ENCODE measurements around the gene IRS1.
A peak's percentile ranks its signal among the peaks of the same experiment; 100 is the strongest.

Gene IRS1

DNA sequence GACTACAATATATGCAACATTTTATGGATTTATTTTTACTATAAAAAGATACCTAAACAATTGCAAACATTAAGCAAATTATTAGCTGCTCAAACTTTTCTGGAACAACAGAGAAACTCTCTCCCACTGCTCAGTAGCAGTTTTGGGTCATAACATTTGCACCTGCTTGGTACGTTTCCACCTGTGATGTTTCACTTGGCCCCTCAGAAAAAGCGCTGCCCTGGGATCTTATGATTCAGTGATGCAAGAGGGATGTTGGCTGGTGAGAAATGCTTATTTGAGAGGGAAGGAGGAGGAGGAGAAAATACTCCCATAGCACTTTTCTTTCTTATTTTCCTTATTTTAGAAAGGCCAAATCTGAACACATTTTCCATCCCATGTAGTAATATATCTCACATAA is 9.2 kb downstream of the IRS1 start:
- ATAC-seq (replicated peaks) (no peak), DNase-seq (no peak)
- Mint-ChIP-seq H3K27ac (peak overlapping the region; percentile 100), H3K4me3 (peak overlapping the region; percentile 93 to 97), H3K9me3 (no peaks in the 10 kb centered on the region), H3K4me1 (peaks cover 18 to 36% of the 10 kb centered on the region in 2 donors), H3K27me3 (no peaks in the 10 kb centered on the region), H3K36me3 (peaks cover 0 to 6% of the 10 kb centered on the region in 2 donors)

DNA sequence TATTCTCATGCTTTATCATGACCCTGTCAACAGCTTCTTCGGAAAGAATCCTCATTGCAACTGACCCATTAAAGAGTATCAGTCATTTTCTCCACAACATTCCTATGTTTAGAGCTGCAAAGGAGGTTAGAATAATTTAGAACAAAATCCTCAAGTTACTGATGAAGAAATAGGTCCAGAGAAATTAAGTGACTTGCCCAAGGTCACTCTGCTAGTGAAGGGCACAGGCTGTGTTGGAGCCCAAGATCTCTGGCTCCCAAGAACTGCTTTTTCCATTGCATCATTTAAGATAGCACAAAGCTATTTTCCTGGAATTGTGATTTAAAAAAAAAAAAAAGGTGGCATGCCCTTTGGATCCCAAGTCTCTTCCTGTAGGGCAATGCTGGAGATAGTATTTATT is 9.6 kb downstream of the IRS1 start:
- Mint-ChIP-seq H3K9me3 (no peaks in the 10 kb centered on the region), H3K4me3 (peak overlapping the region in 1 of 2 donors; percentile 41), H3K36me3 (peaks cover 0 to 6% of the 10 kb centered on the region in 2 donors), H3K27me3 (no peaks in the 10 kb centered on the region), H3K27ac (no peak overlapping the region), H3K4me1 (peaks cover 18 to 36% of the 10 kb centered on the region in 2 donors)
- no peak for DNase-seq
- ATAC-seq (replicated peaks), result no peak

DNA sequence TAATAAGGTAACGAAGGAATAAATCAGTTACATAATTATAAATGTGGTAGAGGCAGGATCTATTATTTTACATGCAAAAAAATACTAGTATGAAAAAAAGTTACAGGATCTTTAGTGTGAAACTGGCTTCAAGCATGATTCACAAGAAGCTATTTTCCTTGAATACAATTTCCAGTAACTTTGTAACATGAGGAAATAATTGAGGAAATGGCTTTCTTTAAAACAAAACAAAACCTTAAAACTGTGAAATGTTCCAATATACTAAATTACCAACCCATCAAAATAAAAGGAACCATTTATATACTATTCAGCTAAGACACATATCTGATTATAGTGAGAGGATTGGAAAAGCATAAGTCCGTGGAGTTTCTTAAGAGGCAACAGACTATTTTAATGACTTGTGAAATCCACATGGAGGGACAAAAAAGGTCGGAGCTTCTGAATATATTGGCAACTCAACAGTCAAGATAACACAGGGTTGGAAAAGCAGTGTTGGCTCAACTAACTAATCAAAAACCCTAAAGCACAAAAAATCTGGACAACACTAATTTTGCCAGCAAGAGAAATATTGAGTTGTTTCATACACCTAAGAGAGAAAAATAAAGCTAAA is 10.6 kb downstream of the IRS1 start:
- no peaks in the 10 kb centered on the region for H3K27me3 Mint-ChIP-seq
- DNase-seq, result no peak
- no peak overlapping the region for H3K4me3 Mint-ChIP-seq
- peak overlapping the region; percentile 47 for H3K27ac Mint-ChIP-seq
- H3K36me3 Mint-ChIP-seq, result peaks cover 0 to 6% of the 10 kb centered on the region in 2 donors
- H3K9me3 Mint-ChIP-seq, result no peaks in the 10 kb centered on the region
- ATAC-seq (replicated peaks), result no peak
- H3K4me1 Mint-ChIP-seq, result peaks cover 14 to 29% of the 10 kb centered on the region in 2 donors

DNA sequence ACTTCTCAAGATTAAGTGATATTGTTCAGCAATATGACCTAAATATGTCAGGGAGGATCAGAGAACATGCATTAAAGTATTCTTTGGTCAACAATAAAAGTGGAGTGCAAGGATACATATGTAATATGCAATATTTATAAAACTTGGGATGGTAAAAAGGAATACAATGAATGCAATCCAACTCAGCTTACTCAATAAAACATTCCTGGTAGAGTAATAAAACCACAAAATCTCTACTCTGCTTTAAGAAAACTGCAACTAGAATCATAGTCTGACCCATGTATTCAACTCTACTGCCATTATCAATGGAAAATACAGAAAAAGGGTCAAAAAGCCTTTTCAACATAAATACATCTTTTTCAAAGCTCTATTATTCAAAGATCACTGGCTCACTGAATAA is 11.6 kb downstream of the IRS1 start:
- Mint-ChIP-seq H3K4me3 (no peak overlapping the region), H3K27ac (no peak overlapping the region), H3K27me3 (no peaks in the 10 kb centered on the region), H3K36me3 (peaks cover 0 to 6% of the 10 kb centered on the region in 2 donors), H3K9me3 (peaks cover 0 to 2% of the 10 kb centered on the region in 2 donors), H3K4me1 (peaks cover 13 to 28% of the 10 kb centered on the region in 2 donors)
- DNase-seq (no peak), ATAC-seq (replicated peaks) (no peak)

DNA sequence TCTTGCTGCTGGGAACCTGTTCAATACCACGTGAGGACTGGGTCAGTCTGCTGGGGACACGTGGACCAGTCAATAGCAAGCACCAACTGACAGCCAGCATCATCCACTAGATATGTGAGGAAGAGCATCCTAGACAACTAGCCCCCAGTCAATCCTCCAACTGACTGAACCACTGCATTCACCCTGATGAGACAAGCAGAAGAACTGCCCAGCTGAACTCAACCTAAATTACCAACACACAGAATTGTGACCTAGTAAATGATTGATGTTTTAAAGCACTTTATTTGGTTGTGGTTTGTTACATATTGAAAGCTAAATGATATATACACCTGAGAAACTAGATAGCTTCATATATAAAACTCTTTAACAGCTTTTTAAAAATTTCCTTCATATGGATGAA is 15.7 kb downstream of the IRS1 start:
- Mint-ChIP-seq H3K4me3 (no peak overlapping the region), H3K27me3 (no peaks in the 10 kb centered on the region), H3K27ac (no peak overlapping the region), H3K4me1 (peaks cover 1 to 2% of the 10 kb centered on the region in 2 donors), H3K9me3 (peaks cover under 1 to 2% of the 10 kb centered on the region in 2 donors), H3K36me3 (peaks cover 1 to 4% of the 10 kb centered on the region in 2 donors)
- DNase-seq (no peak), ATAC-seq (replicated peaks) (no peak)

DNA sequence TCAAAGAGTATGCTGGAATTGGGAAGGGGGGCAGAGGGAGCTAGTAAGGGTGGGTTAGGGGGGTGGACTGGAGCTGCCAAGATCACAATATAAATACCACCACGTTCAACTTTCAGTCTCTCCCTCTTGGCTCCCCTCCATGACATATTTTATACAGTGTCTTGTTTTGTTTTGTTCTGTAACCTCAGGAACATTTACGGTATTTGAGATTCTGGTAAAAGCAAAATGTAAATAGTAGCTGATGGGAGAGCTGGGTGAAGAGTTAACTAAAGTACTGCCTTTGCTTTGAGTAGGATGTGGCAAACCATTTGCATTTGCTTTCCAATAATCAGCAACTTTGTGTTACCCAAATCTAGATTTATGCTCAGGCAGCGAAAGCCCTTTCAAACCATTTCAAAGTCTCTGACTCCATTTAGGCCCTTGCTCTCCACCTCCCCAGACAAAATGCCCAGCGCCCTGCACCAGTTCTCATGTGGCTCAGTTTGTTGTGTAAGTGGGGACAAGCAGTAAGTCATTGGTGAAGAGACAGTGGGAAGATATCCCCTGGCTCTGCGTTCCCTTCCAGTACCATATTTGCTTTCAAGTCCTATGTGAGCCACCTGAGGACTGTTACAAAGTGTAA is 17.4 kb downstream of the IRS1 start:
- Mint-ChIP-seq H3K36me3 (peaks cover 5 to 12% of the 10 kb centered on the region in 2 donors), H3K4me3 (no peak overlapping the region), H3K4me1 (peaks cover 7 to 9% of the 10 kb centered on the region in 2 donors), H3K27me3 (no peaks in the 10 kb centered on the region), H3K9me3 (peaks cover 8 to 9% of the 10 kb centered on the region in 2 donors), H3K27ac (no peak overlapping the region)
- ATAC-seq (replicated peaks) (no peak), DNase-seq (no peak)

DNA sequence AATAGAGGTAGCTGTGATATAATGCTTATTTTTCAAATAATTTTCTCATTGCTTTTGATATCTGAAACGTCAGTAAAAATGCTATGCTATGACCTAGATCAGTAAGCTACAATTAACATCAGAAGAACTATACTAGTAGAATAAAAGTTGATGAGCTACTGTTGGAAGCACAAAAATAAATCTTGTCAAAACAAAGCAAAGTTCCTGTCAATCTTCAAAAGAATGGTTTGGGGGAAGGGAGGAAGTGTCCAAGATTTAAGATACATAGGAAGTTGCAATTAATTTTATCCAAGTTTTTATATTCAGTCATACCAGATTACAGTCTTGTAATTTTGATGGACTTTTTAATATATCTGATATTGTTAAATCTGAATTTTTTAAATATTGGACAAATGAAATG is 19.2 kb downstream of the IRS1 start:
- DNase-seq (no peak), ATAC-seq (replicated peaks) (no peak)
- H3K4me1 Mint-ChIP-seq, result peaks cover 7 to 9% of the 10 kb centered on the region in 2 donors
- no peaks in the 10 kb centered on the region for H3K27me3 Mint-ChIP-seq
- H3K36me3 Mint-ChIP-seq, result peaks cover 5 to 9% of the 10 kb centered on the region in 2 donors
- H3K9me3 Mint-ChIP-seq, result peaks cover 8 to 9% of the 10 kb centered on the region in 2 donors
- H3K4me3 Mint-ChIP-seq, result no peak overlapping the region
- no peak overlapping the region for H3K27ac Mint-ChIP-seq

DNA sequence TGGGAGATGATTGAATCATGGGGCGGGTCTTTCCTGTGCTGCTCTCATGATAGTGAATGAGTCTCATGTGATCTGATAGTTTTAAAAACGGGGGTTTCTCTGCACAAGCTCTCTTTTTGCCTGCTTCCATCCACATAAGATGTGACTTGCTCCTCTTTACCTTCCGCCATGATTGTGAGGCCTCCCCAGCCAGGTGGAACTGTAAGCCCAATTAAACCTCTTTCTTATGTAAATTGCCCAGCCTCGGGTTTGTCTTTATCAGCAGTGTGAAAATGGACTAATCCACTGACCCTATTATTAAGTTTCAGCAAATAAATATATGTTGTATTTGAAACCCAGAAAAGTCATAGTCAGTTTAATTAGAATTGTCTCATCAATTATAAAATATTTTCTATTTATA is 22.0 kb downstream of the IRS1 start:
- H3K4me1 Mint-ChIP-seq, result peaks cover 18 to 32% of the 10 kb centered on the region in 2 donors
- H3K9me3 Mint-ChIP-seq, result peaks cover 15 to 20% of the 10 kb centered on the region in 2 donors
- H3K36me3 Mint-ChIP-seq, result peaks cover 11 to 22% of the 10 kb centered on the region in 2 donors
- no peak overlapping the region for H3K4me3 Mint-ChIP-seq
- ATAC-seq (replicated peaks) (no peak), DNase-seq (no peak)
- no peak overlapping the region for H3K27ac Mint-ChIP-seq
- H3K27me3 Mint-ChIP-seq, result no peaks in the 10 kb centered on the region

DNA sequence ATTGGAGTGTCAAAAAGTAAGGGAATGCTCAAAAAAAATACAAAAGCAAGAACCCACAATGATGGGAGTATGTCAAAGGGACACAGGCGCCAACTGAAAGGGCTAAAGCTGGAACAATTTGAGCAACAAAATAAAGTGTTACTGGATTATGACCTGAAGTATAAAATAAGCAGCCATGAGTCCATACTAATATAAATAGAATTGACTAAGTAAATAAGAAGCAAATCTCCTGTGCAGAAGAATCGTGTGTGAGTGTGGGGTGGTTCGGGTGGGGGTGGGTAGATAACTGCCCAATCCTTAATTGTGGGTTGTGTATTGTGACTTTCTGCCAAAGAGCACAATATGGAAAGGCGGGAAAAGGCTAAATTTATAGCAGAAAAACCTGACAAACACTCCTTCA is 23.5 kb downstream of the IRS1 start:
- Mint-ChIP-seq H3K4me1 (peaks cover 22 to 43% of the 10 kb centered on the region in 2 donors), H3K9me3 (peaks cover 15 to 20% of the 10 kb centered on the region in 2 donors), H3K27me3 (no peaks in the 10 kb centered on the region), H3K4me3 (no peak overlapping the region), H3K36me3 (peaks cover 11 to 22% of the 10 kb centered on the region in 2 donors), H3K27ac (no peak overlapping the region)
- ATAC-seq (replicated peaks), result no peak
- DNase-seq, result no peak

DNA sequence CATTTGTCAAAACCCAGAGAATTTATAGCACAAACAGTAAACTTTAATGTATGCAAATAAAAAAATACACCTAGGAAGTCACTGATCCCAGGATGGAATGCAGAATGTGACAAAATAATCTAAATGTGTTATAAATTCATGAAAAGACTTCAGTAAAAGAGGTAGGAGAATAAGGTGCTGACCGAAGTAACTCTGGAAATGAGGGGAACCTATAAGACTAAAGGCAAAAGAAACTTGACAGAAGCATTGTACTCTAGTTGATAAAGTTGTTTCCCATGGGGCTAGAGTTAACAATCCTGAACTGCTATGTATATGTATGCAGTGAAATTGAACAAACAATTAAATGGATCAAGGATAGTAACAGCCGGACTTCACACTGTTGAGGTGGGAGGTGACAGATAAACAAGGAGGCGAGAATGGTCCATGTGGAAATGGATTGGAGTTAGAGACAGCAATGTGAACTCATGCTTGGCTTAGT is 24.5 kb downstream of the IRS1 start:
- ATAC-seq (replicated peaks), result no peak
- Mint-ChIP-seq H3K4me1 (peaks cover 28 to 47% of the 10 kb centered on the region in 2 donors), H3K27ac (no peak overlapping the region), H3K36me3 (peaks cover 11 to 22% of the 10 kb centered on the region in 2 donors), H3K4me3 (no peak overlapping the region), H3K27me3 (no peaks in the 10 kb centered on the region), H3K9me3 (peaks cover 15 to 20% of the 10 kb centered on the region in 2 donors)
- DNase-seq, result no peak

DNA sequence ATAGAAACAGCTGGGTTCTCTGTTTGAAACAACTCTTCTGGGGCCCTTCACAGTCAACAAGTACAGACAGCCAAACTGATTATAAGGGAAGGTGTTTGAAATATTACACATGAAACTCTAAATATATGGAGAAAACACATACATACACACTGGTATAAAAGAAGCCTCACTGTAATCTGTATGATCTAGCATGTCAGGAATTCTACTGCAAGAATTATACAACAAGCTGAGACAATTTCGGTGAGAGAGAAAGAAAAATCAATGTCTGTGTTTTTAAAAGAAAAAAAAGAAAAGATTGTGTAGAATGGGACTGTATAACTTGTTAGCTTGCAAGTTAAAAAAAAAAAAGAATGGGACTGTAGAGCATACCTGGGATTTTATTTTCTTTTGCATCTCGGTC is 26.3 kb downstream of the IRS1 start:
- Mint-ChIP-seq H3K9me3 (peaks cover 11 to 15% of the 10 kb centered on the region in 2 donors), H3K4me1 (peaks cover 22 to 39% of the 10 kb centered on the region in 2 donors), H3K36me3 (peaks cover 7 to 16% of the 10 kb centered on the region in 2 donors), H3K27me3 (no peaks in the 10 kb centered on the region), H3K27ac (peak overlapping the region; percentile 51), H3K4me3 (peak overlapping the region; percentile 21 to 39)
- ATAC-seq (replicated peaks) (peak; percentile 10 to 14), DNase-seq (no peak)

DNA sequence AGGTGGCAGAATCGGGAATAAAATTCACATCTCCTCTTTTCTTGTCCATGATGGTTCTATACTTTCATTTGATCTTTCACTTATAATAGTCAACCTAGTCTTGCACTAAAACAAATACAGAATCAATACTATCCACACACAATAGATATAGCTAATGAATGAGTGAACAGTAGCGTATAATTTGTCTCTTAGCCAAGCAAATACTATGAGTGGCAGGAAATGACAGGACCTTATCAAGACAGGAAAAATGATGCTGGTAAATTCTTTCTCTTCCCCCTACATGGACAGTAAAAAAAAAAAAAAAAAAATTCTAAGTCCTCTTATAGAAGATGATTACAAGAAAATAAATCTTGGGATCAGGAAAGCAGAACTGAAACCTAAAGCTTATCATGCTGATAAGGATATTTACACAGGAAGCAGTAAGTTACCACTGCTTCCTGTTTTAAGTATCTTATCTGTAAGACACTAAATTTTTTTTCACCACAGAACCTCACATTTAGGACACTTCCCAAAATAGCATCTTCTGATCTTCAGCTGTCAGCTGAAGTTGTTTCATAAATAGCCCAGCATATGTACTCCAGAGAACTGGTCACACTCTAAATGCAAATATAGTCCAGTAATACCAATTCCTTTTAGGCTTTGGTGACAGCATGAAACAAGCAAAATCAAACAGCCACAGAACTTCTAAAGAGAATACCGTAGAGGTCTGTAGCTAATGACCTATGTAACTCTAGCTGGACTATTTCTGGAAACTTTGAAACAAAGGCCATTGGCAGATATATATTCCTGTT is 27.0 kb downstream of the IRS1 start:
- Mint-ChIP-seq H3K27ac (peak overlapping the region; percentile 75), H3K4me1 (peaks cover 26 to 39% of the 10 kb centered on the region in 2 donors), H3K4me3 (no peak overlapping the region), H3K27me3 (no peaks in the 10 kb centered on the region), H3K36me3 (peaks cover 7 to 14% of the 10 kb centered on the region in 2 donors), H3K9me3 (peaks cover 10 to 13% of the 10 kb centered on the region in 2 donors)
- no peak for DNase-seq
- peak; percentile 96 to 98 for ATAC-seq (replicated peaks)

DNA sequence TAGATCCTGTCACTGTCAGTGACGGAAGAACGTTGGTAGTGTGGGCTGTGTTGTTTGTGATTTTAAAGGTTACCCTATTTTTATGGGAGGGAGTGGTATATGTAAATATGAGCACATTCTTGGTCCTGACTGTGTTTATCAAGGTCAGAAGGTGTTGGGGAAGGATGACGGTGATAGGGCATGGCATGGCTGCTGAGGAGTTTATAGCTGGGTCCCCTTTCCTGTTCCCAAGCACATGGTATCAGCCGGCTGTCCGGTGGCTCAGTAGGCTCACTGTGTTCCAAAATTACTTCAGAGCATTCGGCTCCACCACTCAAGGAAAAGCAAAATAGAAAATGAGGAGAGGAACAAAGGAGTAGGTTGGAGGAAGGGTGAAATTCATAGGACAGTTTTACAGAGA is 28.6 kb downstream of the IRS1 start:
- no peak overlapping the region for H3K4me3 Mint-ChIP-seq
- peaks cover 26 to 50% of the 10 kb centered on the region in 2 donors for H3K4me1 Mint-ChIP-seq
- H3K36me3 Mint-ChIP-seq, result peaks cover 7 to 13% of the 10 kb centered on the region in 2 donors
- no peak for DNase-seq
- H3K9me3 Mint-ChIP-seq, result peaks cover 8 to 11% of the 10 kb centered on the region in 2 donors
- H3K27ac Mint-ChIP-seq, result peak overlapping the region; percentile 27
- H3K27me3 Mint-ChIP-seq, result no peaks in the 10 kb centered on the region
- no peak for ATAC-seq (replicated peaks)

DNA sequence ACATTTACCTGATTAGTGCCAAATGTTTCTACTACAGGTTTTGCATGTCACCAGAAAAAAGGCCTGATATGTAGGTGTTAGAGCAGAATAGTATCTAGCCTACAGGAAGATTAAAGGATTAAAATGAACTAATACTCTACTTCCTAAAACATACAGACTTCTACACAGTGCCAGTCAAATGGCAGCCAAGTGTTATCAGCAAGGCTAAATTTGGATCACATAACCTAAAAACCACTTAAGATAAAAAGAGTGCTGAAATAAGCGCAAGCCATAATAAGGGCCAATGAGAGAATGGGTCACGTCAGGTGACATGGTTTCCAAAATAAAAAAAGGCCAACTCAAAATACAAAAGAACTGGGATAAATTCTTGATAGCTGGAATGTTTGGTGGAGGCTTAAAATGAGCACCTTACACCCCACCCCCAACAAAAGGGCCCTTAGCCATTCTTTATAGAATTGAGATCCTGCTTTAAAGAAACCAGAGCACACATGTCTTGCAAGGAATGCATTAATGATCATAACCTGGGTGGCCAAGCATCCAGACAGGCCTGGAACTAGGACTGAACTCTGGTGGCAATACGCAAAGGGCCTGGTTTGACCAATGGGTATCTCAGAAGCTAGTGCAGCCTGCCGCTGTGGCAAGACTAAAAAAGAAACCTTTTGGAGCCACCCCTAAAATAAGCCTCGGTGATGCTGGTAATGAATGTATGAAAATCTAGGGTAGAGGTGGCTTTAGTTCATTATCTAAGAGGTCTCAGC is 32.4 kb downstream of the IRS1 start:
- DNase-seq (no peak), ATAC-seq (replicated peaks) (peak in 1 of 2 donors; percentile 12)
- H3K27ac Mint-ChIP-seq, result no peak overlapping the region
- no peak overlapping the region for H3K4me3 Mint-ChIP-seq
- peaks cover 15 to 22% of the 10 kb centered on the region in 2 donors for H3K4me1 Mint-ChIP-seq
- peaks cover 0 to 3% of the 10 kb centered on the region in 2 donors for H3K9me3 Mint-ChIP-seq
- H3K36me3 Mint-ChIP-seq, result peaks cover 9% of the 10 kb centered on the region in 2 donors
- no peaks in the 10 kb centered on the region for H3K27me3 Mint-ChIP-seq

All from stimulated activated naive B cell treated with anti-CD40 and anti-IgM and Interleukin-4, amounts not matched to agents 10 μg/mL and 1 μg/mL and 100 μg/mL, for 72 hours (primary cell).